Central memory CD8-positive, alpha-beta T cell (primary cell): Measurements from ENCODE around the gene PTPRO.

Experiments
- ATAC-seq: fragments of 150-1000 bp; cut with Tn5 transposase; replicated peaks from 2 replicates; pipeline ENCODE4 v1.10.0; 2022; ENCODE audit warnings: mild to moderate bottlenecking, moderate FRiP score, moderate number of reproducible peaks; ENCODE audit not compliant: poor library complexity, severe bottlenecking; ENCODE audit errors: extremely low read depth
- DNase-seq, 2 donors: peaks; one replicate each; pipeline ENCODE4 v3.0.0; 2021; ENCODE audit warnings: low spot score in 2 of 2
- H3K27ac Mint-ChIP-seq: one replicate; pipeline ENCODE4 v1.8.0; 2022; ENCODE audit warnings: low read depth, mild to moderate bottlenecking, moderate library complexity, mixed read lengths
- H3K27me3 Mint-ChIP-seq: one replicate; pipeline ENCODE4 v1.8.0; 2022; ENCODE audit warnings: mixed read lengths
- H3K36me3 Mint-ChIP-seq: one replicate; pipeline ENCODE4 v1.8.0; 2022; ENCODE audit warnings: mild to moderate bottlenecking, moderate library complexity, mixed read lengths; ENCODE audit not compliant: insufficient read depth
- H3K4me1 Mint-ChIP-seq: one replicate; pipeline ENCODE4 v1.8.0; 2022; ENCODE audit warnings: mixed read lengths
- H3K4me3 Mint-ChIP-seq: one replicate; pipeline ENCODE4 v1.8.0; 2022; ENCODE audit warnings: mild to moderate bottlenecking, moderate library complexity, mixed read lengths
- H3K9me3 Mint-ChIP-seq: one replicate; pipeline ENCODE4 v1.8.0; 2022; ENCODE audit warnings: mixed read lengths

PTPRO gene

DNA sequence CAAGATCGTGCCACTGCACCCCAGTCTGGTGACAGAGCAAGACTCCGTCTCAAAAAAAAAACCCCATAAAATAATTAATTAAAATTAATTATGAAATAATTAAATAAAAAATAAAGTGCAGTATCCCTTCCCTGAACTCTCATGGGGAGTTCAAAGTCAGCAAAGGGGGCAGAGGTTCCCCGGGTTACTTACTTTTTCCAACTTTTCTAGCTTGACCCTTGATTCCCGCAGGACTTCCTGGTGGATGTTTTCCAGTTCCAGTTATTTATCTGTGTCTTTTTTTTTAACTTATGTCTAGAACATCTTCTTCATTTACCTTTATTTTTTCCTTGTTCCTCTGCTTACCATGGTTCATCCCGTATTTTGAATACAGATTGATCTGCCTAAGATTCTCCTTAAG, 269.5 kb downstream of the PTPRO start:
- Mint-ChIP-seq H3K4me3 (no peak overlapping the region), H3K9me3 (no peaks in the 10 kb centered on the region), H3K27me3 (peaks cover 42% of the 10 kb centered on the region), H3K4me1 (peaks cover 10% of the 10 kb centered on the region), H3K36me3 (no peaks in the 10 kb centered on the region), H3K27ac (no peak overlapping the region)
- DNase-seq (no peak), ATAC-seq (no peak)

DNA sequence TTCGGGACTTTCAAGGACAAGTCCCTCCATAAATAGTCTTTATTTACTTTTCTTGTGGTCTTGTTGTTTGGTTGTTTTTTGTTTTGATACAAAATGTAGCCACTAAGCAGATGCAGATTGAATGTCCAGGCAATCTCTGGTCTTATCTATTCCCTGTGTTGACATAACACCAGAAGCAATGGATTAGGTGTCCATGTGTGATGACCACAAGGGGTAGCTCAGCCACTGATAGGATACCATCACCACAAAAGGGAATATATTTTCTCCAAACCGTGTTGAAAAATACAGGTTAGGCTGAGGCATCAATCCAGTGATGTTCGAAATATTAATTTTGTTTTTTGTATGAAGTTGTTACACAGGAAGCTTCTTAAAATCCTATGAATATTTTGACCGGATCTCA, 270.6 kb downstream of the PTPRO start:
- Mint-ChIP-seq H3K36me3 (no peaks in the 10 kb centered on the region), H3K4me1 (peaks cover 10% of the 10 kb centered on the region), H3K4me3 (no peak overlapping the region), H3K27ac (no peak overlapping the region), H3K9me3 (no peaks in the 10 kb centered on the region), H3K27me3 (peaks cover 45% of the 10 kb centered on the region)
- no peak for DNase-seq
- ATAC-seq, result no peak

DNA sequence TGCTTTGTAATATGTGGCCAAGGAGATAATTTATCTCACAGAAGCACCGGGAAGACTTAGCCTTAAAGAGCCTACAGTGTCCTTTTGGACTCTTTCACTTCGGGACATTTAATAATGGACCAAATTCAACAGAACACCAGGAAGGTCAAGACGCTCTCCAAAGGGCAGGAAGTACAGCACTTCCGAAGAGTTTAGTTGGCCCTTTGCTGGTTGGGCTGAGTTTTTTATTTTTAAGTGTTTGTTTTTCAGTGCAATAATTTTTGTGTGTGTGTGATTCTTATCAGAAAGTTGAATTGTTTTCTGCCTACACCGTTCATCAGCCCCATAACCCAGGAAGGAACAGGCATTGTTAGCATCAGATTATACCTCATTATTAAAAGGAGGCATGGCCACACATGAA, 273.9 kb downstream of the PTPRO start:
- no peak for ATAC-seq
- DNase-seq, result no peak
- no peaks in the 10 kb centered on the region for H3K36me3 Mint-ChIP-seq

DNA sequence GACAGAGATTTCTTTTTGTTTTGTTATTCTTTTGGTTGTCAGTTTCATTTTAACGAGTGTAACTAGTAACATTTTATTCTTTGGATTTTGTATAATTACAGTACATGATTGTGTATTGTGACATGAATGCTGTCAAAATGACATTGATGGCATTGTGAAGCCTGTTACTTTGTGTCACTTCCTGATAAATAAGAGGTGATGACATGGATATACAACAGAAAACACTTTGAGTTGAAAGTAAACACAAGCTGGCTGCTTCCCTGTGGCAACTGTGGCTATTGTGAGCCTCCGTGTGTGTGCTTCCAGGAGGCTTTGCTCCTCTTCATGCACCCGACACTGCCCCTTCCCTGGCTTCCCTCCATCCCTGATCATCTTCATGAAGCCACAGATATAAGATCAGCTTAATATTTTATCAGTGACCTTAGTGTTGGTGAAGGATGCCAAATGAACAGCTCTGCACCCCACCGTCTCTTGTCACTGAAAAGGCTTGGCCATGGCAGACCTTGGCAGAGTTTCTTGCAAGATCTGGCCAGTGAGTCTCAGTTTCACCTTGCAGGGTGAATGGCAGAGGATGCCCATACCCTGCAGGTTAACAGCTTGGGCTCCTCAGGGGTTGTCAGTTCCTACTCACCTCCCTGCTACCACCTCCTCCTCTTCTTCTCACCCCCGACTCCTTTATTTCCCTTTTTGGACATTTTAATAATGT, 275.0 kb downstream of the PTPRO start:
- Mint-ChIP-seq H3K27me3 (peaks cover 21% of the 10 kb centered on the region), H3K27ac (no peak overlapping the region)

More for the DNA sequence above, 273.9 kb downstream of the PTPRO start:
- H3K4me3 Mint-ChIP-seq, result no peak overlapping the region
- H3K27me3 Mint-ChIP-seq, result peaks cover 21% of the 10 kb centered on the region
- no peaks in the 10 kb centered on the region for H3K9me3 Mint-ChIP-seq
- H3K4me1 Mint-ChIP-seq, result no peaks in the 10 kb centered on the region
- H3K27ac Mint-ChIP-seq, result no peak overlapping the region

DNA sequence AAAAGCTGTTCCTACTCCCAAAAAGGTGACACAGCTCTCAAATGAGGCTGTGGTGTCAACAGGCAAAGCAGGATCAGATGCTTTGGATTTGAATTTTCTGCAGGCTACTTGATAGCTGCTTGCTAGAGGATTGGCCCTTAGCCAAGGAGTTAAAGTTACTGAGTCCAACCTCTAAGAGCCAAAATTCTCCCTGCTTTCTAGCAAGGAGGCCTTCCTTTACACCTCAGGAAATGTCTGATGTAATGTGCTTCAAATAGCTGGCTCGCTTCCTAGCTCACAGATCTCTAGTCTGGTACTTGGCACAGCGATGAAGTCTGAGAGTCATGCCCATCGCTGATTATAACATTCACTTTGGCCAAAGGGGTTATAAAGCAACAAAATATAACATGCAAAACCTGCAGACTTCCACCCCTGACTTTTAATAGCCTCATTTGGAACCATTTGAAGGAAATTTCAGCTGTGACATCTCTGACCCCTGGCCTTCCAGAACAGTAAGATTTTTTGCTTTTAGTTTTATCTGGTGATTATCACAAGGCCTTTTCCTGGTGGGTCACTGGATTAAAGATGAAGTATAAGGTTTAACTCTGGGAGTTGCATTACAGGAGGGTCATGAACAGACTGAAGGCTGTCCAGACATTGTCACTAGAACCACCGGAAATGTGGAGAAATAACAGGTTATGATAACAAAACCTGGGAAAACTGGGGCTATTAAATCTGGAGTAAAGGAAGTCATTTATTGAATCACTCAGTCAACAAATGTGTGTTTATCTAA, 277.1 kb downstream of the PTPRO start:
- Mint-ChIP-seq H3K9me3 (no peaks in the 10 kb centered on the region), H3K36me3 (no peaks in the 10 kb centered on the region), H3K4me1 (no peaks in the 10 kb centered on the region), H3K27ac (no peak overlapping the region), H3K27me3 (peaks cover 36% of the 10 kb centered on the region), H3K4me3 (no peak overlapping the region)
- DNase-seq, result no peak
- no peak for ATAC-seq

More for the DNA sequence above, 275.0 kb downstream of the PTPRO start:
- Mint-ChIP-seq H3K4me3 (no peak overlapping the region), H3K9me3 (no peaks in the 10 kb centered on the region), H3K36me3 (no peaks in the 10 kb centered on the region), H3K4me1 (no peaks in the 10 kb centered on the region)
- DNase-seq, result no peak
- ATAC-seq, result no peak

DNA sequence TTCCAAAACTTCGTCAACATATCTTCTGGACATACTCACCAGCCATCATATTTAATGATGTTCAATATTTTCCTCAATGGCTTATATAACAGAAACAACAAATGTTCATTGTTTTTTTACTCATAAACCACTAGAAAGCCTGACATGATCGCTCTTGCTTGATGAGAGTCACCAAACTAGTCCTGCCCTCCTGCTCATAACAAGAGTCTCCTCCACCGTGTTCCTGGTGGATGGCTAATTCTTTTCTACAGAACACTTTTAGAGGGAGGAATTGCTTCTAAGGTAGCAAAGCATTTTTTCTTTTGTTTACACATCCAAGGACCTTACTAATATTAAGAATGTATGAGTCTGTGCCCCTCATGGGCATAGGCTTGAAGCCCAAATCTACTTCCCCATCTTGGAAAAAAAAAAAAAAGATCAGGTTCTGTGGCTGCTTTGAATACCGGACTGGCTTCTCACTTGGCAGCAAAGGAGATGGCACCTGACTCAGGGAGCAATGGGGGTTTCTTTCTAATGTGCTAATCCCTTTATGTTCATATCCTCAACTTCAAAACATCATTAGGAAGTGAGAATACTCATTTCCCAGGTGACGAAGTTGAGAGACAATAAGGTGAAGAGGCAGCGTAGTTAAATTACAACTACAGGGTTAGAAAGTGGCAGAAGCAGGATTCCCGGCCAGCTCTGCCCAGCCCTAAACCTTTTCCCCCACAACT, 278.1 kb downstream of the PTPRO start:
- Mint-ChIP-seq H3K27me3 (peaks cover 32% of the 10 kb centered on the region), H3K4me1 (no peaks in the 10 kb centered on the region), H3K36me3 (no peaks in the 10 kb centered on the region), H3K27ac (no peak overlapping the region), H3K9me3 (no peaks in the 10 kb centered on the region), H3K4me3 (no peak overlapping the region)
- ATAC-seq, result no peak
- no peak for DNase-seq

DNA sequence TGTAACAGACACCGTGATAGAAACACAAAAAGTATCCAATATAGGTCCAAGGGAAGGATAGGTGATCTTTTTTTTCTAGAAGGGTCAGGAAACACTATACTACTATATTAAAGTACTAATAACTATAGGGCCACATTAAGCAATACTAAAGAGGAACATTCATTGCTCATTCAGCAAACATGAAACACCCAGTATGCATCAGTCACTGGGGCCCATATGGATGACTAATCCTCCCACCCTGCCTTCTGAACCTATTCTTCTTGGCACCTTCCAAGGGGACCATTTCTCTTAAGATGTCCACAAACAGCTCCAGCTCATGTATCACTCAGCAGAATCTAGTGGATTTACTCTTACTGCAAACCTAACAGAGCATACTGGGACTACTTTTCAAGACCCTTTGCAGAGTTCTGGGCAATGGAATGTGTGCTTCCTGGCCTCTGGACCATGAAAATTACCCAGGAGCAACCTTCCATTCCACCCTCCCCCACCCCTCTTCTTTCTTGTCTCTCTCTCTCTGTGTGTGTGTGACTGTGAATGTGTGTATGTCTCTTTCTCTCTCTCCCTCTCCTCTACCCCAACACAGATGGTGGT, 279.0 kb downstream of the PTPRO start:
- Mint-ChIP-seq H3K4me1 (no peaks in the 10 kb centered on the region), H3K9me3 (no peaks in the 10 kb centered on the region), H3K36me3 (no peaks in the 10 kb centered on the region), H3K4me3 (no peak overlapping the region), H3K27me3 (peaks cover 26% of the 10 kb centered on the region), H3K27ac (no peak overlapping the region)
- no peak for DNase-seq
- ATAC-seq, result no peak

DNA sequence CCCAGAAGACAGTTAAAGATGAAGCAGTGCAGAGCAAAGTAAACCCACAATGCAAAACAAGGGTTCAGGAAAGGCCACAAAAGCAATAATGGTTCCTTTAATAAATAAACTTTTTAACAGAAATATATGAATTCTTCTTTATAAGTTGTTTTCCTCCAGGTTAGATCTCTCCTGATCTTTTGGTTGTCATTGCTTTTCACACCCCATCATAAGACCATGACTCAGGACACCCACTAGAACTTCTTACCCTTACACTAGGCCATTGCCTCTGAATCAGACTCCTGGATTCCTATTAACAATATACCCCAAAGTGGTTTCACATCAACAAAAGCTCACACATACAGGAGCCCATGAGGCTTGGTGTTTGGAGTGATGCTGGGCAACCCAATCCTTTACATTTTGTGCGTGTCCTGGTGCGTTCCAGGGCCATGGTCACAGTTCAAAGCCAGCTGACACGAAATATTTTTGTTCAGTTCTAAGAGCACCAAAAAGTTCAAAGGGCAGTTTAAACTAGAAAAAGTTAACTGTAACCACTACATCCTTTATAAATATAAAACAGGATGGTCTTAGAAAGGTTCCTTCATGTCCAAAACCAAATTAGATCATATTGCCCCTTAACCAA, 279.9 kb downstream of the PTPRO start:
- ATAC-seq (no peak), DNase-seq (no peak)
- no peak overlapping the region for H3K4me3 Mint-ChIP-seq
- no peaks in the 10 kb centered on the region for H3K36me3 Mint-ChIP-seq
- H3K4me1 Mint-ChIP-seq, result no peaks in the 10 kb centered on the region
- peaks cover 26% of the 10 kb centered on the region for H3K27me3 Mint-ChIP-seq
- no peak overlapping the region for H3K27ac Mint-ChIP-seq
- H3K9me3 Mint-ChIP-seq, result no peaks in the 10 kb centered on the region

DNA sequence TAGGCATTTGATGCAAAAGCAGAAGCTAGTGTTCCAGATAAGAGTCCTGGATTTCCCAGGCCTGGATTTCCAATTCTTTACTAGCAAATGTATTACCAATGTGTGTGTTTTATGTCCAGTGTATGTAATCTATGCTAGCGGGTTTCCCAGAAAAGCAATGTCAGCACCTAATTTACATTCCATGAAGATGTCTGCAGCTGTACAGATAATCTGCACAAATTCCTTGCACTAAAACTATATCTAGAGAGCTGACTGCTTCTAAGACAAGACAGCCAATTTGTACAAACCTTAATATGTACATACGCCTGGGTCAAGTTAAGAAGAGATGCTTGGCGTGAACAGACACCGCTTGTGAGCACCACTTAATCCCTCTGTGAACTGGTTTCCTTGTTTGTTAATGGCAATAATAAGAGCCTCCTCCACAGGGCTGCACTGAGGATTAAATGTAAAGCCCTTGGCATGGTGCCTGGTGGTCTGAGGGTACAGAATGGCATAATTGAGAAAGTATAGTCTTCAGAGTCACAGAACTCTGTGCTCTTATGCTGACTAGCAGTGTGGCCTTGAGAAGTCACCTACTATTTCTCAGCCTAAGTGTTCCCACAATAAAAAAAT, 281.3 kb downstream of the PTPRO start:
- no peak for ATAC-seq
- no peaks in the 10 kb centered on the region for H3K4me1 Mint-ChIP-seq
- no peak overlapping the region for H3K27ac Mint-ChIP-seq

DNA sequence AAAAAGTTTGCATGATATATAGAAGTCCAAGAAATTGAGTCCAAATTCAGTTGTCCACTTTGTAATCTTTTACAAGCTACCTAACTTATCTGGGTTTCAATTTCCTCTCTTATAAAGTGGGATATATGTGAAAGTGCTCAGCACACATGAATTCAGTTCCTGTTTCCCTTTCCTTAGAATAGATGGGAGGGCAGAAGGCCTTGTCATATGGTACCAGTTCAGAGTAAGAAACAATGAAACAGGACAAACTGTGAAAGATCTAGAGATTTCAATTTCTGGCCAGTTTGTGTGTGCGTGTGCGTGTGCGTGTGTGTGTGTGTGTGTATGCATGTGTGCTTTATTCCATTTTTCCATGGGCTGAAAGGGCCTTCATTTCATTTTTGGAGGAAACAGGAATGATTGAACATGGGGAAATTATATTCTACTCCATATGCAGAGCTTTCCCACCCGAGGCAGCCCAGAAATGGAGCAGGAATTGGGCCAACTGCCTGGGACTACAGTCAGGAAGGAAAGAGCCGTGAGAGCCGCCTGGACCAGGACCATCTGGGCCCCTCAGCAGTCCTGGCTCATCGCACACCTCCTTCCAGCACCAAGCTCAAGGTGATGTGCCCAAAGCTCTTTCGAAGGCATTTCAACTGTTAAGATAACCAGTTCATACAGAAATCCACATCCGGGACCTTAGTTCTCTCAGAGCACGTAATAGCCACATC, 283.7 kb downstream of the PTPRO start:
- ATAC-seq, result no peak
- no peak for DNase-seq

More for the DNA sequence above, 281.3 kb downstream of the PTPRO start:
- Mint-ChIP-seq H3K4me3 (no peak overlapping the region), H3K27me3 (peaks cover 16% of the 10 kb centered on the region), H3K9me3 (no peaks in the 10 kb centered on the region), H3K36me3 (no peaks in the 10 kb centered on the region)
- DNase-seq, result no peak

DNA sequence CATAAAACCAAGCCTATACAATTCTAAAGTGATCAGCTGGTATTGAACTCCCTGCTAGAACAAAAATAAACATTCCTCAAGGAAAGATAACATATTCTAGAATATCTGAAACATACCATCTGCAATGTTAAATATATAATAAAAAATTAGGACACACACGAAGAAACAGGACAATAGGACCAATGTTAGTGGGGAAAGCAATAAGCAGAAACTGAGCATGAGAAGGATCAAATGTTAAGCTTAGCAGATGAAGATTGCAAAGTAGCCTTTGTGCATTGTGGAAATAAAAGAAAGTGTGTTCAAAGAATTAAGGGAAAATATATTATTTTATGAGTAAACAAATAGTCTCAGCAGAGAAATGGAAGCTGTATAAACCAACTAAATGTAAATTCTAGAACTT, 286.1 kb downstream of the PTPRO start:
- Mint-ChIP-seq H3K4me1 (no peaks in the 10 kb centered on the region), H3K9me3 (no peaks in the 10 kb centered on the region), H3K27ac (no peak overlapping the region), H3K4me3 (no peak overlapping the region), H3K27me3 (peaks cover 11% of the 10 kb centered on the region), H3K36me3 (no peaks in the 10 kb centered on the region)
- no peak for DNase-seq
- no peak for ATAC-seq

More for the DNA sequence above, 283.7 kb downstream of the PTPRO start:
- Mint-ChIP-seq H3K36me3 (no peaks in the 10 kb centered on the region), H3K27me3 (peaks cover 16% of the 10 kb centered on the region), H3K27ac (no peak overlapping the region), H3K4me1 (no peaks in the 10 kb centered on the region), H3K9me3 (no peaks in the 10 kb centered on the region), H3K4me3 (no peak overlapping the region)
